AG10803 (cell line): ENCODE measurements around the gene PHF5A.
A peak's percentile ranks its signal among the peaks of the same experiment; 100 is the strongest.

Source experiments
- DNase-seq: peaks from one replicate; pipeline ENCODE4 v3.0.0; 2010; ENCODE audit warnings: low read depth
- H3K4me3 ChIP-seq: 2 replicates; pipeline ENCODE4 v1.5.1; 2011; ENCODE audit warnings: mild to moderate bottlenecking, low read length, control low read depth
- CTCF ChIP-seq: conservative IDR thresholded peaks from 2 replicates; pipeline ENCODE4 v1.5.1; 2011; ENCODE audit warnings: mild to moderate bottlenecking, low read length, control low read depth, inconsistent platforms

PHF5A gene

DNA sequence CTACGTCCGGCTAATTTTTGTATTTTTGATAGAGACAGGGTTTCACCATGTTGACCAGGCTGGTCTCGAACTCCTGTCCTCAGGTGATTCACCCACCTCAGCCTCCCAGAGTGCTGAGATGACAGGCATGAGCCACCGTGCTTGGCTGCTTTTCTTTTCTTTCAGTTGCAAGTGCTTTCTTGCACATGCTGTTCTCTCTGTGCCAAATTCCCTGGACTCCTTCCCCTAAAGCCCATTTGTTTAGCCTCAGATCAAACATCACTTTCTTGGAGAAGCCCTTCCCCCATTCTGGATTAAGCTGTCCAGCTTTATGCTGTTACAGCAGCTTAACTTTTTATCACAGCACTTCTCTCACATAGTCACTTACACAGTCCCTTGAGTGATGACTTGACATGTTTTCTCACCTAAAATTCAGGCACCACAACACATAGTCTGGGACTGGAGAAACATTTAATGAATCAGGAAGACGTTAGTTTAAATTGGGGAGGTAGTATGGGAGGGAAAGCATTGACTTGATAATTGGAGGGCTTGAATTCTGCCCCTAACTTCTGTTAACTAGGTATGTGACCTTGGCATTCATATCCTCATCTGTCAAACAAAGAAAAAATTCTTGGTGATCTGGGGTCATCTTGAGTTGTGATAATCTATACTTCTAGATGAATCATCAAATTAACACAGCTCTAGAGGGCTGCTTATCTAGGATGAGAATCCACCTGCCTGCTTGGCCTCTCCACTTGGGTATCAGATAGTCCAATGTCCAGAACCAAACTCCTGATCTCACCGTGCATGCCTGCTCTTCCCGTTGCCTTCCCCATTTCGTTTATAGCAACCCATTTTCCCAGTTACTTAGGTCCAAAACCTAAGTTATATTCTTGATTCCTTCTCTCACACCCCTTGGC lies 18.8 kb upstream of the PHF5A start:
- no peak for TF ChIP-seq CTCF
- no peak for DNase-seq
- H3K4me3 ChIP-seq = no peak overlapping the region

GRCh38 chr22:41485033-41485432 lies 16.5 kb upstream of the PHF5A start:
- no peak for TF ChIP-seq CTCF
- H3K4me3 ChIP-seq = no peak overlapping the region
- DNase-seq = no peak

GRCh38 chr22:41482319-41482935 lies 13.9 kb upstream of the PHF5A start:
- no peak overlapping the region for H3K4me3 ChIP-seq
- peak; percentile 70 for DNase-seq
- TF ChIP-seq CTCF = no peak

GRCh38 chr22:41481925-41482318 lies 13.4 kb upstream of the PHF5A start:
- H3K4me3 ChIP-seq = no peak overlapping the region
- DNase-seq = no peak
- no peak for TF ChIP-seq CTCF

DNA sequence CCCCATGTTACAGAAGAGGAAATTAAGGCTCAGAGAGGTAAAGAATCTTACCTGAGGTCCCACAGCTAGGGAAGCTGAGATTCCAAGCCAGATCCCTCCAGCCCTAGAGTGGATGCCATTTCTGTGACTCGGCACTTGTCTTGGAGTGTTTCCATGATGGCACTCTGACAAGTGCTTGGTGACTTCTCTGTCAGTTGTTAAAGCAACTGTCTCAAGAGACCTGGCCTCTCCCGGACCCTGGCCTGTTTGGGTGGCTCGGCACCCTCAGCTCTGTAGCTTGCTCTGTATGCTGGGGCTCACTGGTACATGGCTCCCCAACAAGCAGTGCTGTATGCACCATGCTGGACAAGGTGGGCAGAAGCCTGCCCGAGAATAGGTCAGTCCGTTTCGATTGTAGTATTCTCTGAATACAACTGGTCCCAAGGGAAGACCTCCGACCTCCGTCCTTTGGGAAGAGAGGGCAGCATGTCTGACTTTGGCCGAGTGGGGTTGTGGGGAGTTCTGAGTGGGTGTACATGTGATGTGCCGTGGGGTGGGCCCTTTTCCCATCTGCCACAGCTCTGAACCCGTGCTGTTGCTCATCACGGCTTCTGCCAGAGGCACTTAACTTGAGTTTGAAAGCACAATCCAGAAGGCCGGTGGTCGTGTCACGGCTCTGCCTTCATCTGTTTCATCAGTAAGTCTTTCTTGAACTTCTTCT lies 12.8 kb upstream of the PHF5A start:
- peak; percentile 57 for DNase-seq
- TF ChIP-seq CTCF = no peak
- no peak overlapping the region for H3K4me3 ChIP-seq

GRCh38 chr22:41480397-41480735 lies 11.9 kb upstream of the PHF5A start:
- TF ChIP-seq CTCF = no peak
- H3K4me3 ChIP-seq = no peak overlapping the region
- peak; percentile 64 for DNase-seq
